ENCODE data around the gene TSC22D4.

Gene TSC22D4

DNA sequence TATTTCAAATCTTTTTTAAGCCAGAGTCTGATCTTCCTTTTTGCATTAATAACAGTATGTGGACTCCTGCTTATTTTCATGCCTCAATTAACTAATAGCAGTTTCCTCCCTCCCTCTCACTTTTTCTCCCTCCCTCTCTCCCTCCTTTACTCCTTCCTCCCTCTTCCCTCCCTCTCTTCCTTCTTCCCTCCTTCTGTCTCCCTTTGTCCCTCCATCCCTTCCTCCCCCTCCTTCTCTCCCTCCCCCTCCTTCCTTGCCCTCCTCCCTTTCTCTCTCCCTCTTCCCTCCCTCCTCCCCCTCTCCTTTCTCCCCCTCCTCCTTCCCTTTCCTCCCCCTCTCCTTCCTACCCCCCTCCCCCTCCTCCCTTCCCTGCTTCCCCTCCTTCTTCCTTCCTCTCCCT, 52.5 kb downstream of the TSC22D4 start:
- DNase-seq = no peak

DNA sequence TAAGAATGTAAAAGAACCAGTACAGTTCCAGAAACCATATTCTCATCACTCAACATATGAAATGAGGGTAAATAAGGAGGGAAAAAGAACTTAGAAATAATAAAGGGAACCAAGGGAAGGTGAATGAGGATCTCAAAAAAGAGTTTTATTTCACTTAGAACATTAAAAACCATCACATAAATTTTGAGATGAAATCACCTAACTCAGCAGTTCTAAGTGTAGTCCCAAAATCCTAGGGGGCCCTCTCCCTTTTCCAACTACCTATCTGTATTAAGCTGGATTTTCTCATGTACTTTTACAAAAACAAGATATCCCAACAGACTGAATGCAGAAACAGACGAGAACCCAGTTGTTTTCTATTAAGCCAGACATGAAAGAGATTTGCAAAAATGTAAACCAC, 53.7 kb downstream of the TSC22D4 start:
- no peak for DNase-seq

DNA sequence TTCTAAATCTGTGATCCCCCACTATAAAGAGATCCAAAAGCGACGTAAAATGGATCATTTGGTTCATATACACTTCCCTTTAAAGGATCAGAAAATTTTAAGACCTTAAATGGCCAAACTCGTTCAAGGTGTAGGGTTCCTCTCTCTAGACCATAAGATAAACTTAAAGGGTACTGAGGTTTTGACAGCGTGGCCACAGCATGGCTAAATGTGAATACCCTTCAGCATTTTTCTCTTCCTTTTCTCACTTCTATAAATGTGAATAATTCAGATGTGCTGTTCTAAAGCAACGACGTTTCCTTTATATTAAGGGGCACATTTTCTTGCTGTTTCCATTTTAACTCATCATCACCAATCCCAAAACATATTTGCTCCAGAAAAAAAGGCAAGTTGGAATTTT, 55.7 kb downstream of the TSC22D4 start:
- no peak for DNase-seq

DNA sequence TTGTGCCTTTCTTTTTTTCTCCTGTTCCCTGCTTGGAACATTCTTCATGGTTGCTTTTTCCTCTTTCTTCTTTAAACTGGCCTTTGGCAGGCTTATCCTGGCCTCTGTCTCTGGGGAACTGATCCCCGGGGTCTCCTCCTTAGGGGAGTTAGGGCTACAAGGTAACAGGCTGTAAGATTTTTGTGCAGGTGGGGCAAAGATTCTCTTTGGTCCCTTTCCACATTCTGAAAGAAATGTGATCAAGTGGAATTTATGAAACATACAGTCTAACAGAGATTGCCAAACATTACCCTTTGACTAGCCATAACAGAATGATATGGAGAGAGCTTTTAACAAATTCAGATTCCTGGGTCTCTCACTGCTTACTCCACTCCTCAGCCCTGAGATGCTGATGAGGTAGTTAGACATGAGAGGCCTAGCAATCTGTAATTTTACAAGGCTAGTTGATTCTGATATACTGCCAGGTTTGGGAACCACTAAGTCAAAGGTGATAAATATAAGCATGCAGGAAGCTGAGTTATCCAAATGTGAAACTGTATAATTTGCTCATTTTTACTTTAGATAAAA, 59.3 kb downstream of the TSC22D4 start:
- no peak for DNase-seq

DNA sequence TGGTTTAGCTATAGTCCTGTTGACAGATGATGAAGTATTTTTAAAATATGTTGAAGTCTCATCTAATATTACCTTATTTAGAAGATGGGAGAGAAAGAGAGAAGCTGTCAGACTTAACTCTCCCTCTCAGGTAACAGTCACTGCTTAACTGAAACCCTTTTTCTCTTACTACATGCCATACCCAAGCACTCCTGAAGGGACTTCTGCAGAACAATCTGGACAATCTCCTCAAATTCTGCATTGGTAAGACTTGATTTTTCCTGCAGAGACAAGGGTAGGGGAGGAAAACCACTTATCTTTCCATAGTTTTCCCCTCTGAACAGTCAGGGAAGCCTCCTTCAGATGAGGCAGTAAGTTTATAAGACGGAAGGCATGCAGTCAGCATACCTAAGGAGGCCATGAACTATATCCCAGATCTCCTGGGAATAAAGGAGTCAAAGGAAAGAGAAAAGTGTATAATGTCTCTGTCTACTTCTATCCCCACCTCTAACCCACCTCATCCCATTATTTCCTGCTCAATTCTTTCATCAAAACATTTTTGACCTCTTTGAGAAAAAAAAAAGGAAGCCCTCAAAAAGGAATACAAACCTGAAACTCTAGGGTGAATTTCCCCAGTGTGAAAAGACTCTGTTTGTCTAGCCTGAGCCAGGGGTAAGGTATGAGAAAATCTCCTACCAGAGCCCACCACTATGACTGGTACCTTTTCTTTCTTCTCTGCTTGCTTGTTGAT, 59.9 kb downstream of the TSC22D4 start:
- DNase-seq = no peak
